ENCODE data around the gene PLA2G3.

The PLA2G3 gene

DNA sequence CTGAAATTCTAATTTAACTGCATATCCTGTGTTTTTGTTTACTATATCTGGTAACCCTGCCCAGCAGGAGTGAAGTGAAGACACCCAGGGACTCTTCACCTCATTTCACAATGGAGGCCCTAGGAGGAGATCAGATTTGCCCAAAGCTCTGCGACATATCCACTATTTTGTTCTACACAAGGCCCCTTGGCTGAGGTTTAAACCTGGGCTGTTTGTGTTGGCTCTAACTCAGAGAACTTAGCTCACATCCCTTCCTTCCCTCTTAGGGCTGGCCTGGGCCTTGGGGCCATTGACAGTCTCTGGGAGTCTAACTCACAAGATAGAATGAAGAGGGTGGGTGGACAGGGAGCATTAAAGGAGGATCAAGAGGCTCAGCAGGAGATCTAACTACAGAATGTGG, 8.2 kb upstream of the PLA2G3 start:
- peak; percentile 55 for DNase-seq (ENCODE audit: low read depth, low spot score)

DNA sequence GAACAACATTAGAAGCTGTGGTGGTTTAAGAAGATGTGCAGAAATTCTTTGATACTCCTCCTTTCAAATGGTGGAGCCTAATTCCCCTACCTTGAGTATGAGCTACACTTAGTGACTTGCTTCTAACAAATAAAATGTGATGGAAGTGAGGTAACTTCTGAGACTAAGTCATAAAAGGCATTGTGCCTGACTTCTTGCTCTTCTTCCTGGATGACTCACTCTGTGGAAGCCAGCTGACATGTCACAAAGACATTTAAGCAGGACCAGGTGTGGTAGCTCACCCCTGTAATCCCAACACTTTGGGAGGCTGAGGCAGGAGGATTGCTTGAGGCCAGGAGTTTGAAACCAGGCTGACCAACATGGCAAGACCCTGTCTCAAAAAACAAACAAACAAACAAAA, 3.9 kb upstream of the PLA2G3 start:
- DNase-seq (ENCODE audit: low read depth, low spot score) = no peak

DNA sequence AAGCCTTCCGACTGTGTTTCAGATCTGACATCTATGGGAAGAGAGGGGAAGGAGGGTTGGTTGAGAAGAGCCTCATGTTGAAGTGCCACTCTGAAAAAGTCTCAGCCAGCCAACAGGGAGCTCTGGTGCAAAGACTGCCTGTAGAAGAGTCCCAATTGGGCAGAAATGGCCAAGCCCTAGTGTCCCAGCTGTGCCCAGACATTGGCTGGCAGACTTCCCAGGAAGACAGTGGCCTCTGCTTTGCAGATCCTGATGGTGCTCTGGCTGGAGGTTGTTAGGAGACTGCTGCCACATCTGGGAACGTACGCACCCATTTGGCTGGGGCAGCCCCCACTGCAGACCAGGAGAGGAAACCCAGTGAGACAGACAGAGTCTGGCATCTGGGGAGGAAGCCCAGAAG, 3.2 kb upstream of the PLA2G3 start:
- DNase-seq (ENCODE audit: low read depth, low spot score) = no peak

DNA sequence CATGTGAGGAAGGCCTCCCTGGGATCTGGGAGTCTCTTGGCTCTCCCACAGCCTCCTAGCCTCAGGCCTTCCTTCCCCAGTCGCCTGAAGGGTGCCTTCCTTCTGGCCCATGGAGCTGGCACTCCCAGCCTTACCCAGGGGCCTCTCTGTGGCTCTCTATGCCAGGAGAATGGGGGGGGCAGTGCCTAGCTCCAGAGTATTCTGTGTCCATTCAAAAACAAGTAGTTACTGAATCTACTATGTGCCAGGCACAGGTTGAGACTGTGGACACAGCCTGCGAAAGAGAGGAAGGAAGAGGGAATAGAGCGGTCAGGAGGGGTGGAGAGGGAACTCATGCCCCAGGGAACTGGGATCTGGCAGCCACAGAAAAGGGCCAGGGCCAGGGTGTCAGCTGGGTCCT, 2.7 kb upstream of the PLA2G3 start:
- DNase-seq (ENCODE audit: low read depth, low spot score) = no peak

DNA sequence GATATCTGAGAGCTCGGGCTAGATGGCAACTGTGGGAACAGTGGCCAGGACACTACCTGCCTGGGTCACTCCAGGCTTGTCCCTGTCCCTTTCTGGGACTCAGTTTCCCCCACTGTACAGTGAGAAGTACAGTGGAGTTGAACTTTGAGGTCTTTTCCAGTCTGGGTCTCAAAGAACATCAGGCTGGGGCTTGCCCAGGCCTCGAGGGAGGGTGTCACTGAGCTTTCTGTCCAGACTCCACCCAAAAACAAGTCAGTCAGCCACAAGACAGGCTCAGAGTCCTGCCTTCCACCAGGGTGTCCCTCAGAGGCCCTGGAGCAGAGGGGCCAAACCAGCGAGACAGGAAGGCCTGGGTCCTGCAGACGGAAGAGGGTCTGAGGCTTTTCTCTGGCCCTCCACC, 2.0 kb upstream of the PLA2G3 start:
- DNase-seq (ENCODE audit: low read depth, low spot score) = no peak

DNA sequence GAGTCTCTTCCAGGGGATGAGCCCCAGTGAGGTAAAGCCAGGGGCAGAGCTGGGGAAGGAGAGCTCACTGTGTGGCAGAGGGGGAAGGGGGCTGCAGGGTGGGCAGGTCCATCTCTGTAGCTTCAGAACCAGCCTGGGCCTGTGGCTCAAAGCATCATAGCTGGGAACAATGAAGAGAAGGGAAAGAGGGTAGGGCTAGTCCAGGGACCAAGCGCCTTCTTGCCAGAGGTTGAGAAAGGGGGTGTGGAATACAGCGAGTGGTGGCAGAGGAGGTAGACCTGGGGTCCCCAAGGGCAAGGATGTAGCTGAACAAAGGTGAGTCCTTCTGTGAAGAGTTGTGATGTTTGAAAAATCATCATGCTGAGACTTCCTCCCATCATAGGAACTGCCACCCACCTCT, 1.2 kb upstream of the PLA2G3 start:
- no peak for DNase-seq (ENCODE audit: low read depth, low spot score)

DNA sequence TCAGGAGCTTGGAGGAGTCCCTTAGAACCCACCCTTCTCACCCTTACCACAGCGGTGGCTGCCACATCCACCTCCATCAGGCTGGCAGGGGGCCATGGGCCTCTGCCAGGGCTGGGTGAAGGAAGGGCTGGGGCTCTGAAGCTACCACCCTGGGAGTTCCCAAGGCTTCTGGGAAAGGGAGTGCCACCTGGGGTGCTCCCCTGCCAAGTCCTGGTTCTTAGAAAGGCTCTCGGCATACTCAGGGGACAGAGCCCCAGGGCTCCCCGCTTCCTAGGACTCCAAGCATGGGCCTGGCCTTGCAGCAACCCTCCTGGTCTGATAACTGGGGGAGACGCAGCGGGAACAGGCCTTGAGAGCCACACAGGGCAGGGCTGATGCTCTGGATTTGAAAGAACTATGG, 438 bp upstream of the PLA2G3 start:
- no peak for DNase-seq (ENCODE audit: low read depth, low spot score)

DNA sequence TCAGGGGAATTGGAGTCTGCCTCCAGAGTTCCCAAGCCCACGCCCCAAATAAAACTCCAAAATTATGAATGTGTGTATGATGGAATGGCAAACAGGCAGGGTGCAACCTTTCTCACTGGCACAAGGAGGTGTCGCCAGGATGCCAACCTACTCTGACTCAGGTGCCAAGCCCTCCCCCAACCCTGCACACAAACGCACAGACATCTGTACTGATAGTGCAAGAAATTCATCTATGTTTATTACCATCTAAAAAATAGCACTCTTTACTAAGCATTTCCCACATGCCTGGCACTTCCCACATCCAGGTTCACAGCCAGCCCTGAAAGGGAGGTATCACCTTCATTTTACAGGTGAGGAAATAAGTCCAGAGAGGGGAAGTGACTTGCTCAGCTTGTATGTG, 1.2 kb downstream of the PLA2G3 start:
- DNase-seq (ENCODE audit: low read depth, low spot score) = no peak

DNA sequence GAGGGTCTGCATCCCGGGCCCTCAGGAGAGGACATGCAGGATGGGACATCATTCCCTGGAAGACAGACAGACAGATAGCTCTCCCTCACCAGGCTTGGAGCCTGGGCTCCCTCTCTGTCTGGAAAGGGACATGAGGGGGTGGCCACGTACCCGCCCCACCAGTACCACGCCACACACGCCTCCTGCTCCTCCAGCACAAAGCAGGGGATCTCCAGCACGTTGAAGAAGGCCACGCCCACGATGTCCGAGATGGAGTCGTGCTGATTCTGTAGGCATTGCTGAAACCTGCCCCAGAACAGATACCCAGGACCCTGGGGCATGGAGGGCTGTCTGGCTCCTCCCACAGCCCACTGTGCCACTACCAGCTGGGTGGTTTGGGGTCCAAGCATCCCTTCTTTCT, 2.2 kb downstream of the PLA2G3 start:
- no peak for DNase-seq (ENCODE audit: low read depth, low spot score)

DNA sequence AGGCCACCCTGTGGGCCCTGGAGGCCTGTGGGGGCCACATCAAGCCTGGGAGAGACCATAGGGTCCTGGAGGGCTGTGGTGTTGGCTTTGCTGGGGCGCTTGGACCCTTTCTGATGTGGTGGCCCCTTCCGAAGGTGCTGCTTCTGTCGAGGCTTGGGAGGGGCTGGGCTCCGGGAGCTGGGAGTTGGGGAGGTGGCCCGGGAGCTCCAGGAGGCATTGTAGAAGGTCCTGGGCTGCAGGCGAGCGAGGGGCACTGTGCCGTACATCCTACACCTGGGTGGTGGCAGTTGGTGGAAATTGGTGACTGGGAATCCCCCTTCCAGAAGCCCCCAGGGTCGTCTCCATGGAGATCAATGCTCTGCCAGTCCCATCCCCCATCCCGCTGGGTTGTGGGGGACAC, 2.6 kb downstream of the PLA2G3 start:
- no peak for DNase-seq (ENCODE audit: low read depth, low spot score)

DNA sequence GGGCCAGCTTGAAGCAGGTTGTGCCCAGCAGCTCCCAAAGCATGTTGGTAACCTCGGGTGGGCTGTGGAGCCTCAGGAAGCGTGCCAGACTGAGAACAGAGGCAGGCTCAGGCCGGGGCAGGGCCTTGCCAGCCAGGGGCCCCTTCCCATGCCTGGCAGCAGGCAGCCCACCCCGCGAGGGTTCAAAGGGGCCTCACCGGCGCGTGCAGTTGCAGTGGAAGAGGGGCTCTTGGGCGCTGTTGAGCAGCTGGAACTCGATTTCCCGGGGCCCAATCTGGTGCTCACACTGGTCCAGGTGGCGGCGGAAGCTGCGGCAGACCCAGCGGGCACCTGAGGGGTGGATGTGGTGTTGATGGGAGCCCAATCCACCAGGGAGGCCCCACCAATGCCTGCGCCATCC, 3.6 kb downstream of the PLA2G3 start:
- DNase-seq (ENCODE audit: low read depth, low spot score) = no peak

DNA sequence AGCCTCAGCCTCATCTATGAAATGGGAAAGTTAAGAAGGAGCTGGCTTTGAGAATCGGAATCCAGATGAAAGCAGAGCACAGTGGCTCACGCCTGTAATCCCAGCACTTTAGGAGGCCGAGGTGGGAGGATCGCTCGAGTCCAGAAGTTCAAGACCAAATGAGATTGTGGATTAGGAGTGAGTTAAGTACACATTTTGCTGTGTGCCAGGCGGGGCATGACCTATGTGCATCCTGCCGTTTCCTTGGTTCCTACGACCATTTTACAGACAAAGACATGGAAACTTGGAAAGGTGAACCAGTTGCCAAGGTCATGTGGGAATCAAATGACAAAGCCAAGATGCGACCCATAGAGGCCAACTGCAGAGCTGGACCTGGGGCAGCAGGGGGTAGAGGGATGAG, 4.2 kb downstream of the PLA2G3 start:
- DNase-seq (ENCODE audit: low read depth, low spot score) = no peak

DNA sequence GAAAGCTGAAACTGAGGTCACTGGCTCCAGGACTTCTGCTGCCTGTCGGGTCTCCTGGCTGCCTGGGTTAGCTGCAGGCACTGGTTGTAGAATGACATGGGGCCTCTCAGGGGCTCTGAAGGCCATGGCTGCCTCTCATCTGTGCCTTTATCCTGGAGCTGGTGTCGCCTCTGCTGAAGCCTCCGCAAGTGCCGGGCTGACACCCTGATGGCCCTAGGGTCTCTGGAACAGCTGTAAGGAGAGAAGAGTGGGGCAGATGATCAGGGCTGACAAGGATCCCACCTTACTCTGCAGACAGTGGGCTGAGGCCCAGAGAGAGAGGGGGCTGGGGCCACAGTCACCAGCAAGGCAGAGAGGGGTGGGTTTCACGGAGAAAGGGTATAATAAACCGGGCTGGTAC, 4.6 kb downstream of the PLA2G3 start:
- no peak for DNase-seq (ENCODE audit: low read depth, low spot score)

DNA sequence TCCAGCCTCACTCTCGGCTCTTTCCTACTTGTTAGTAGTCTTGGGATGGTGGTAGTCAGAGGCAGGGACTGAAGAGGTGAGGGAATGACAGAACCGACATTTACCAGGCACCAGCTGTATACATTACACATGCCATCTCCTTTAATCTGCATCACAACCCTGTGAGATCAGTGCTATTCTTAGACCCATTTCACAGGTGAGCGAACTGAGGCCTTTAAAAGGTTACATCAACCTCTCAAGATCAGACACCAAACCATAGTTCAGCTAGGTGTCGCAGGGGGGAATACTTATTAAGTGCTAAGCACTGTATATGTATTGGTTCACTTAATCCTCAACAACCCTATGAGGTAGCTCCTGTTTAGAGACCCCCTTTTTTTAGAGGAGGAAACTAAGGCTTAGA, 5.6 kb downstream of the PLA2G3 start:
- no peak for DNase-seq (ENCODE audit: low read depth, low spot score)

DNA sequence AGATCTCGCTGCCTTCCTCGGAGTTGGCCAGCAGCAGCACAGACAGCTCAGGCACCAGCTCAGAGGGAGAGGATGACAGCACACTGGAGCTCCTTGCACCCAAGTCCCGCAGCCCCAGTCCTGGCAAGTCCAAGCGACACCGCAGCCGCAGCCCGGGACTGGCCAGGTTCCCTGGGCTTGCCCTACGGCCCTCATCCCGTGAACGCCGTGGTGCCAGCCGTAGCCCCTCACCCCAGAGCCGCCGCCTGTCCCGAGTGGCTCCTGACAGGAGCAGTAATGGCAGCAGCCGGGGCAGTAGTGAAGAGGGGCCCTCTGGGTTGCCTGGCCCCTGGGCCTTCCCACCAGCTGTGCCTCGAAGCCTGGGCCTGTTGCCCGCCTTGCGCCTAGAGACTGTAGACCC, 6.4 kb downstream of the PLA2G3 start:
- DNase-seq (ENCODE audit: low read depth, low spot score) = no peak

DNA sequence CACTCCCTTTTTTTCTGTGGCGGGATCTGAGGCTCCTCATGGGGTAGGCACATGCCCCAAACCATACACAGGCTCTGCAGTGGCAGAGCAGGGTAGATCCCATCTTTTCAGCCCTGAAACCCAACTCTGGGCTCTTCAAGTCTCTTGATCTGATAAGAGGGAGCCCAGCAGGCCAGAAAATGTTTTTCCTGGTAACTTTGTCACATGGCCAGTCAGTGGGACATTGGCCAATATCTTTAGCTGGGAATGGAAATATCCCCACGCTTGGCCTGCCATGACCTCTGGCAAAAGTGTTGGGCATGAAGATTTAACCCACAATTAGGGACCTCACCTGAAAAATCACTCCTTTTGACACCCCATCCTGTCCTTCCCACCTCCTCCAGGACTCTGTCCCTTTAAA, 9.4 kb downstream of the PLA2G3 start:
- no peak for DNase-seq (ENCODE audit: low read depth, low spot score)

DNA sequence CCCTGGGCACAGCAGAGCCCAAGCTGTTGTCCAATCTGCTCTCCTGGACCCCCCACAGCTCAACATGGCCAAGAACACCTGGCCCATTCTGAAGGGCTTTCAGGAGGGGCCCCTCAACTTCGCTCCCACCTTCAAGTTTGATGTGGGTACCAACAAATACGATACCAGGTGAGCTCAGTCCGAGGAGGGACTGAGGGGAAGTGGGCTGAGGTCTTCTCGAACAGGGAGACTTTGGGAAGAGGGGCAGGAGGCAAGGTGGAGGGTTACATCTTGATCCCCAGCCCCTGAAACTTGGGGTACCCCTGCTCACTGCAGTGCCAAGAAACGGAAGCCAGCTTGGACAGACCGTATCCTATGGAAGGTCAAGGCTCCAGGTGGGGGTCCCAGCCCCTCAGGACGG, 12.2 kb downstream of the PLA2G3 start:
- DNase-seq (ENCODE audit: low read depth, low spot score) = no peak

DNA sequence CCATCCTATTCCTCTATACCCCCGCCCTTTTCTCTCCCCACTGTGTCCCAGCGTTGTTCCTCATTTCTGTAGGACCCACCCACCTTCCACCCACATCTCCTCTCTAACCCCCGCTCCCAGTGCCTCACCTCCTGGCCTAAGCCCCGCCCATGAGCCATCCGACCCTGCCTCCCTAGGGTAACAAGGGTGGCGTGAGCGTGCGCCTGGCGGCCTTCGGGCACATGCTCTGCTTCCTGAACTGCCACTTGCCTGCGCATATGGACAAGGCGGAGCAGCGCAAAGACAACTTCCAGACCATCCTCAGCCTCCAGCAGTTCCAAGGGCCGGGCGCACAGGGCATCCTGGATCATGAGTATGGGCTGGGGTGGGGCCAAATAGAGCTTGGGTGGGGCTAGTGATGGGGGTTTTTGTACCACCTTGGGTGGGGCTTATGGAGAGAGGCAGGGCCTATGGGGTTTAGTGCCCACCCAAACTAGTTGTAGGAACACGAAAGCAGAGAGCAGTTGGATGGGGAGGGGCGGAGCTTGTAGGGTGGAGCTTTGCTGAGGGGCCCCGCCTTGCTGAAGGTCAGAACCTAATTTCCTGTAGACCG, 13.0 kb downstream of the PLA2G3 start:
- DNase-seq (ENCODE audit: low read depth, low spot score) = no peak

DNA sequence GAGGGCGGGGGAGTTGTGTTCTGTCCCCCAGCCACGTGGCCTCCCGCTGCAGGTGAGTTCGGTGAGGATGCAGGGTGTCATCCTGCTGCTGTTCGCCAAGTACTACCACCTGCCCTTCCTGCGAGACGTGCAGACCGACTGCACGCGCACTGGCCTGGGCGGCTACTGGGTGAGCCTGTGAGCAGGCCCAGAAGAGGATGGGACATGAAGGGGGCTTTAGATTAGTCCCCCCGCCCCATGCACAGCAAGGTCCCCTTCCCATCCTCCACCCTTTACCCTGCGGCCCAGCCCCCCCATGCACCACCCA, 13.5 kb downstream of the PLA2G3 start:
- no peak for DNase-seq (ENCODE audit: low read depth, low spot score)

DNA sequence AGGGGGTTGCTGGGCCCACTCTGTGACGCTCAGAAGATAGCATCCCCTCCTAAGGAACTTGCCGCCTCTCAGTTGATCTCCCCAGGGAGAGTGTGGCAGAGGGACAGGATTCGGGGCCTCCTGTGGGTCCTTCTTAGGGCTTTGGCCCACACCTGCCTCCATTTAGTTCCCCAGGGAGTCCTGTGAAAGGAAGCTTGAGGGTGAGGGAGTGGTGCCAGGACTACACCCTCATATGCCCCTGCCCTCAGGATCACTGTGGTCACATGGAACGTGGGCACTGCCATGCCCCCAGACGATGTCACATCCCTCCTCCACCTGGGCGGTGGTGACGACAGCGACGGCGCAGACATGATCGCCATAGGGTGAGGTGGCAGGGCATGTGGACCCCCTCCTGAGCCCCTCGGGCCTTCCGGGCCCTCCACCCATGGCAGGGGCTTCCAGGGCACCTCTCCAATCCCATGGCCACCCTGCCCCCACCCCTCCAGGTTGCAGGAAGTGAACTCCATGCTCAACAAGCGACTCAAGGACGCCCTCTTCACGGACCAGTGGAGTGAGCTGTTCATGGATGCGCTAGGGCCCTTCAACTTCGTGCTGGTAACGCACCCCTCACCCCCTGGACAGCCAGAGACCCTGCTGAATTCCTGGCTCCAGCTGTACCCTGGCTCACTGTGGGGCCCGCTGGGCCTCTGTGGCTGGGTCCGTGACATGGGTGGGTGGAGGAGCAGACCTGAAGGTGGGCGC, 14.0 kb downstream of the PLA2G3 start:
- DNase-seq (ENCODE audit: low read depth, low spot score) = no peak

DNA sequence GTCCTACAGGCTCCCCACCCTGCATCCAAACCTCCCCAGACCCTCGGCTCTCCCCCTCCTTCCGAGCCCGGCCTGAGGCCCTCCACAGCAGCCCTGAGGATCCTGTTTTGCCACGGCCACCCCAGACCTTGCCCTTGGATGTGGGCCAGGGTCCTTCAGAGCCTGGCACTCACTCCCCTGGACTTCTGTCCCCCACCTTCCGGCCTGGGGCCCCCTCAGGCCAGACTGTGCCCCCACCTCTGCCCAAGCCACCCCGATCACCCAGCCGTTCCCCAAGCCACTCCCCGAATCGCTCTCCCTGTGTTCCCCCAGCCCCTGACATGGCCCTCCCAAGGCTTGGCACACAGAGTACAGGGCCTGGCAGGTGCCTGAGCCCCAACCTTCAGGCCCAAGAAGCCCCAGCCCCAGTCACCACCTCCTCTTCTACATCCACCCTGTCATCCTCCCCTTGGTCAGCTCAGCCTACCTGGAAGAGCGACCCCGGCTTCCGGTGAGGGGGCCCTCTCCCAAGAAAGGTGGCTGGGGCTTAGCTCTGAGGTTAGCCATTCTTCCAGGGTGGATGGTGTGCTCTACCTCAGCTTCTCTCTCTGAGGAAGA, 14.7 kb downstream of the PLA2G3 start:
- no peak for DNase-seq (ENCODE audit: low read depth, low spot score)

DNA sequence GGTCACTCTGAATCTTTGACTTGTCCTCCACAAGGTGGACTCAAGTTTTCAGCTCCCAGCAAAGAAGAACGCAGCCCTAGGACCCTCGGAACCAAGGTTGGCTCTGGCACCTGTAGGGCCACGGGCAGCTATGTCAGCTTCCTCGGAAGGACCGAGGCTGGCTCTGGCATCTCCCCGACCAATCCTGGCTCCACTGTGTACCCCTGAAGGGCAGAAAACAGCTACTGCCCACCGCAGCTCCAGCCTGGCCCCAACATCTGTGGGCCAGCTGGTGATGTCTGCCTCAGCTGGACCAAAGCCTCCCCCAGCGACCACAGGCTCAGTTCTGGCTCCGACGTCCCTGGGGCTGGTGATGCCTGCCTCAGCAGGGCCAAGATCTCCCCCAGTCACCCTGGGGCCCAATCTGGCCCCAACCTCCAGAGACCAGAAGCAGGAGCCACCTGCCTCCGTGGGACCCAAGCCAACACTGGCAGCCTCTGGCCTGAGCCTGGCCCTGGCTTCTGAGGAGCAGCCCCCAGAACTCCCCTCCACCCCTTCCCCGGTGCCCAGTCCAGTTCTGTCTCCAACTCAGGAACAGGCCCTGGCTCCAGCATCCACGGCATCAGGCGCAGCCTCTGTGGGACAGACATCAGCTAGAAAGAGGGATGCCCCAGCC, 15.4 kb downstream of the PLA2G3 start:
- DNase-seq (ENCODE audit: low read depth, low spot score) = no peak

DNA sequence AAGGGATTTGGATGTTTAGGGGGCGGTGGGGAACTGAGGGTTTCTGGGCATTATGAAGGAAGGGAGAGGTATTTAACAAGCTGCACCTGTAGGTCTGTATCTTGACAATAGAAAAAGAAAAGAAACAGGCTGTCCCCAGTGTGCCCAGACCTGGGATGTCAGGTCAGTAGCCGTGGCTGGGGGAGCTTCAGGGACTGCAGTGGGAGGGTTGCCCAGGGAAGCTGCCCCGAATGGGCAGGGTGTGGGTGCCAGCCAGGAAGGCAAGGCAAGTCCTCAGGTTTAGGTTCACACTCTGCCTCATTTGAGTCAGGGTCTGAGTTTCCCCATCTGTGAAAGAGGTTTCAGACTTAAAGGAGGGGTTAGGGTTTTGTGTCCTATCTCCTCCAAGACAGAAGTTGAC, 16.0 kb downstream of the PLA2G3 start:
- no peak for DNase-seq (ENCODE audit: low read depth, low spot score)

All from astrocyte of the hippocampus (primary cell).